Retinal pigment epithelial cell (primary cell): ENCODE measurements around the gene SLC25A22.

ENCODE experiments used
- DNase-seq: peaks from one replicate; pipeline ENCODE4 v3.0.0-alpha.2; 2010; ENCODE audit warnings: low read depth
- H3K4me3 ChIP-seq: 2 replicates; pipeline ENCODE4 v1.5.1; 2011; ENCODE audit warnings: mild to moderate bottlenecking, low read length, control low read depth, moderate library complexity
- CTCF ChIP-seq: conservative IDR thresholded peaks from 2 replicates; pipeline ENCODE4 v1.5.1; 2011; ENCODE audit warnings: low read depth, low read length, control low read depth, inconsistent platforms

Gene SLC25A22

GRCh38 chr11:808427-809286 lies 10.6 kb upstream of the SLC25A22 start:
- peak overlapping the region; percentile 88 for H3K4me3 ChIP-seq
- TF ChIP-seq CTCF, result no peak
- no peak for DNase-seq

- no peak for DNase-seq
- no peak for TF ChIP-seq CTCF
These were observed 6.5 kb upstream of the SLC25A22 start for GRCh38 chr11:804599-804964.

GRCh38 chr11:803770-804598 lies 5.9 kb upstream of the SLC25A22 start:
- H3K4me3 ChIP-seq, result peak overlapping the region; percentile 63
- no peak for DNase-seq
- TF ChIP-seq CTCF, result no peak

More at GRCh38 chr11:804599-804964, 6.5 kb upstream of the SLC25A22 start:
- peak overlapping the region; percentile 63 for H3K4me3 ChIP-seq

- no peak overlapping the region for H3K4me3 ChIP-seq
- TF ChIP-seq CTCF, result no peak
- DNase-seq, result no peak
These were observed 5.3 kb upstream of the SLC25A22 start for GRCh38 chr11:803467-803742.

- DNase-seq, result no peak
- TF ChIP-seq CTCF, result no peak
- no peak overlapping the region for H3K4me3 ChIP-seq
These were observed 4.8 kb upstream of the SLC25A22 start for GRCh38 chr11:802693-803466.

- no peak overlapping the region for H3K4me3 ChIP-seq
- TF ChIP-seq CTCF, result no peak
- DNase-seq, result no peak
These were observed 4.0 kb upstream of the SLC25A22 start for GRCh38 chr11:802018-802617.
